ENCODE results near the gene DLX3.

The DLX3 gene

DNA sequence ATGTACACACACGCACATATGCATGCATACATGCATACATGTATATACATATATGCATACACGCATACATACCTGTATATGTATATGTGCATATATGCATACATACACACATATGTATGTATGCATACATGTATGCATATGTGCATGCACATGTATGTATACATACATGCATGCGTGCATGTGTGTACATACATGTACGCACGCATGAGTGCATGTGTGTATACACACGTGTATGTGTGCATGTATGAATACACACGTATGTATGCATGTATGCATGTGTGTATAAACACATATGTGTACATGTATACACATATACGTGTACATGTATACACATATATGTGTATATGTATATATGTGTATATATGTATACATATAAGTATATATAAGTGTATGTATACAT is 28.5 kb upstream of the DLX3 start:
- DNase-seq = no peak

DNA sequence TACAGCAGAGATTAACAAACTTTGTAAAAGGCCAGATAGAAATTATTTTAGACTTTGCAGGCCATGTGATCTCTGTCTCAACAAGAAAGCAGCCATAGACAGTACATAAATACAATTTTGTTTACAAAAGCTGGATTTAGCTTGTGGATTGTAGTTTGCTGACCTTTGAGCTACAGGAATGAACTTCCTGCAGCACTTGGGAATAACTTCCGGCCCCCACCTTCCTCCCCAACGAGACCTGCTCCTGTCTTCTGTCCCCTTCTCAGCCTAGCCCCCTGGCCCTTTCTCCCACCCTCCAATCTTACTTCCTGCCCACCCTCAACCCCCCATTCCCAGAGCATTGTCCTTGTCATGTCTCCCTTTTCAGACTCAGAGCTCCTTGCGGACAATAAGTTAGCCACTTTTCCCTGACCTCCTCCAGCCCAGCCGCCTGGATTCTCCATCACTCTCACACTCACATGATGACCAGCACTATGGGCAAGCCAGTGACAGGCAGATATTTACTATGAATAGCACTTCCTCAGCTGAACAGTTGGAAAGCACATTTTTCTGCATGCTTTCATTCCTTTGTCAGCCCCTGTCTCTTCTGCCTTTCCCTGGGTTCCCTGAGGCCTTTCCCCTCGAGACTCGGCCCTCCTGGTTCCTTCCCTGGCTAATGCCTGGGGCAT is 27.6 kb upstream of the DLX3 start:
- no peak for DNase-seq

GRCh38 chr17:50021681-50022370 is 26.8 kb upstream of the DLX3 start:
- no peak for DNase-seq

DNA sequence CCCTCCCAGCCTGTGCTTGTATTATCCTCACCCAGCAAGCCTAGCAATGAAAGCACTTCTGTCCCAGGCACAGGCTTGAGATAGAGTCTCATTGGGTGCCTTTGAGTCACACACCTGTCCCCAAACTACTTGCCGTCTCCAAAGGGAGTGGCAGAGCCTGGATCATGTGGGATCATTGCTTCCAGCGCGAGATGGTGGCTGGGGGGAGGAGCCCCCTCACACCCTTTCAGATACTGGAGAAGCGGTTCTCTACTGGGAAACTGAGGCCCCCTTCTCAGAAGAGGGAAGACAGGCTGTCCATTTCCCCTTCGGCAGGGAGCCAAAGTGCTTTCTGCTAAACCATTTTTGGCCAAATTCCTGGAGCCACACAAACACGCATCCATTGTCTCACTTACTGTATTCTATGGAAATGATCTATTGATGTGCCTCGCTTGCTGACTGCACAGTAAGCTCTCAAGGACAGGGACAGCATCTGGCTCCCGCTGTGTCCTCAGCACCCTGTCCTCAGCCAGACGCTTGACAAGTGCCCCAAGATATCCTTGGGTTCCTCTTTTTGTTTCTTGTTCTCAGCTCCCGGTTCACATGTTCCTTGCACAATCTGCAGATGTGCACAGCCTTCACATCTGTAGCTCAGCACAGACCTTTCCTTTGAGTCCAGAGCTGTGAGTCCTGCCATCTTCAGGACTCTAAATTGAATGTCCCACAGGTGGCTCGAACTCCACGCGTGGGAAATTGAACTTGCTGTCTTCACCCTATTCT is 26.0 kb upstream of the DLX3 start:
- DNase-seq = no peak

DNA sequence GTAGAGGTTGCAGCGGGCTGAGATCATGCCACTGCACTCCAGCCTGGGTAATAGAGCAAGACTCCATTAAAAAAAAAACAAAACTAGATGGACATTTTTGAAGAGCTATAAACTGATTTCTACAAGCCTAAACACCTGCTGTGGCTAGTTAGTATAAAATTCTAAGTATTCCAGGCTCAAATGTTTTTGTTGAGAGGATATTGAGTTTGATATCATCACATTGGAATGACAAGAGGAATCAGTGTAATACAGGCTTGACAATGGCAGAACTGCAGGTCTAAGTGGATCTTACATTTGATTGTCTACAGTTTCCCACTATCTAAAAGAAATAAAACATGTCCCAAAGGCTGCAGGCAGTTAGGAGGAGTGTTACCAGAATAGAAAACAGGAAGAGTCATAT is 23.9 kb upstream of the DLX3 start:
- DNase-seq = no peak

DNA sequence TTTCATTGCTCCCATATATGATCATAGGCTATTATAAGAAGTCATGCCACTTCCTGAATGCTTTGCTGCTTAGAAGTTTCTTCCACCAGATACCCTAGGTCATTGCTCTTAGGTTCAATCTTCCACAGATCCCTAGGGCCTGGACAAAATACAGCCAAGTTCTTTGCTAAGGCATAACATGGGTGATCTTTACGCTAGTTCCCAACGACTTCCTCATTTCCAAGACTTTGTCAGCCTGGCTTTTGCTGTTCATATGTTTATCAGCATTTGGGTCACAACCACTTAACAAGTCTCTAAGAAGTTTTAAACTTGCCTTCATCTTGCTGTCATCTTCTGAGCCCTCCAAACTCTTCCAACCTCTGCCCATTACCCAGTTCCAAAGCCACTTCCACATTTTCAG is 20.1 kb upstream of the DLX3 start:
- no peak for DNase-seq

GRCh38 chr17:50014471-50015088 is 19.6 kb upstream of the DLX3 start:
- DNase-seq = no peak

DNA sequence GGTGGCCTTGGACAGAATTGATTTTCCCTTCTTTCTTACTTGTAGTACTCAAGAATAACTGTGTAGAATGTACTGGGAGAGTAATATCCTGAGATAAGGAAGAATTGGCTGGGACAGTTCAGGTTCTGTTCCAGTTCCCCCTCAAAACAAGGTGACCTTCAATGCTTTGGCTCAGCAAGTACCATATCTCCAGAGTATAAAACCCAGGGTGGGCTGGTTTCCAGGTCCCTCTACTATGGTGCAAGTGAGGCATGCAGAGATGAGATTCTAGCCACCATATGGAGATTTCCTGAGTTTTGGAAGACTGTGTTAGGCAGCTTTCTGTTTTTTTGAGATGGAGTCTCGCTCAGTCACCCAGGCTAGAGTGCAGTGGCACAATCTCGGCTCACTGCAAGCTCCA is 18.1 kb upstream of the DLX3 start:
- no peak for DNase-seq

DNA sequence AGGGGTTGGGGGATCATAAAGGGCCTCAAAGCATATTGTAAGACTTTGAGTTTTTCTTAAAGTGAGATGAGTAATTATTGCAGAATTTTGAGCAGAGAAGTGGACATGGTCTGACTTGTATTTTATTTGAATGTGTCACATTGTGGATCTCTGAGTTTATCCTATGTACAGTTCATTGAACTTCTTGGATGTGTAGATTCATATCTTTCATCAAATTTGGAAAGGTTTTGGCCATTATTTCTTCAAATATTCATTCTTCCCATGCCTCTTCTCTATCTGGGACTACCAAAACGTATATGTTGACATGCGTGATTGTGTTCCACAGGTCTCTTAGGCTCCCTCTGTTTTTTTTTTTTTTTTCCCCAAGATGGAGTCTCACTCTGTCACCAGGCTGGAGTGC is 14.3 kb upstream of the DLX3 start:
- DNase-seq = no peak

DNA sequence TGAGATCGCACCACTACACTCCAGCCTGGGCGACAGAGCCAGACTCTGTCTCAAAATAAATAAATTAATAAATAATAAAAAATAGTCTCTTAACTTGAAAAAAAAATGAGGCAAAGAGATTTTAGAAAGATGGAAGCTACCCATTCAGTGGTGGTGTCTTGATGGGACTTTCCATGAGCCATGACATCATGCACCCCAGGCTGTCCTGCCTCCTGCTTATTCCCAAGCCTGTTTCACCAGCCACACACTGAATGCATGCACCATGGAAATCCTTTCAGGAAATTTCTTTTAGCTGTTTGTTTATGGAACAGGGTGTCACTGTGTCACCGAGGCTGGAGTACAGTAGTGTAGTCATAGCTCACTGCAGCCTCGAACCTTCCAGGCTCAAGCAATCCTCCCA is 8.9 kb upstream of the DLX3 start:
- DNase-seq = no peak

DNA sequence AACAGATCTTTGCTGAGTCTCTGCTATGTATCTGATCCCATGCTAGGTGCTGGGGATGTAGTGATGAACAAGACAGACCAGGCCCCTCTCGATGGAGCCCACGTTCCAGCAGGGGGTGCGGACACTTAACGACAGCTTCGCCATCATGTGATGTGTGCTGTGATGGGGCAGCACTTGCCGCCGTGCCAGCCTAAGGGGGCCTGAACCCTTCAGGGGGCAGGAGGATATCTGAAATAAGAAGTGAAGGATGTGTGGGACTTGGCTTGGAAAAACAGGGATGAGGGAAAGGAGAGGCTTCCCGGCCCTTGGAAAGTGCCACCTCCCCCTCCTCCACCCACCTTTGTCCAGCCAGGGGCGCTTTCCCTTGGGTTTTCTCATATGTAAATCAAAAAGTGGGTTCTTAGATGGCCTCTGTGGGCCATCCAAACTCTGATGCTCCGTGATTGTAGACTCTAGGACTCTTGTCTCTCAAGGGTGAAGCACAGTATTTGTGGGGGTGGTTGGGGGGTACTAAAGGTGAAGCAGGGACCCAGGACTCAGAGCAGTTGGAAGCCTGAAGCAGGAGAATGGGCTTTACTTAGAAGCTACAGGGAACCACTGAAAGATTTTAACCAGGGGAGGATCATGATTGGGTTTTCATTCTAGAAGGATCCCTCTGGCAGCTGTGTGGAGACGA is 4.0 kb upstream of the DLX3 start:
- no peak for DNase-seq

- peak; percentile 83 for DNase-seq
These were observed 3.0 kb upstream of the DLX3 start for GRCh38 chr17:49997773-49998703.

DNA sequence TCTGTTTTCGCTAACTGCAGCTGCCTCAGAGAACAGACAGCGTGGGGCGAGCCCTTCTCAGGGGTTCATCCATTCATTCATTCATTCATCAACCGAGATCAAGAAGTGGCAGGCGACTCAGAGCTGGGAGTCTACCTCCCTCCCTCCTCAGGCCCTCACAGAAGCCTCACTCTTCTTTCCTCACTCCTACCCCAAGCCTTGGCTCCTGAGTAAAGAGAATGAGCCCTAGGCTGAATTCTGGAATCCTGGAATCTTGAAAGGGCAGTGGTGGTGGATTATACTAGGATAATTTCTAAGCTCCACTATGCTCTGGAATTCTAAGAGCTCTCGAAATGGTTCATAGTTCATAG is 2.3 kb upstream of the DLX3 start:
- DNase-seq = no peak

DNA sequence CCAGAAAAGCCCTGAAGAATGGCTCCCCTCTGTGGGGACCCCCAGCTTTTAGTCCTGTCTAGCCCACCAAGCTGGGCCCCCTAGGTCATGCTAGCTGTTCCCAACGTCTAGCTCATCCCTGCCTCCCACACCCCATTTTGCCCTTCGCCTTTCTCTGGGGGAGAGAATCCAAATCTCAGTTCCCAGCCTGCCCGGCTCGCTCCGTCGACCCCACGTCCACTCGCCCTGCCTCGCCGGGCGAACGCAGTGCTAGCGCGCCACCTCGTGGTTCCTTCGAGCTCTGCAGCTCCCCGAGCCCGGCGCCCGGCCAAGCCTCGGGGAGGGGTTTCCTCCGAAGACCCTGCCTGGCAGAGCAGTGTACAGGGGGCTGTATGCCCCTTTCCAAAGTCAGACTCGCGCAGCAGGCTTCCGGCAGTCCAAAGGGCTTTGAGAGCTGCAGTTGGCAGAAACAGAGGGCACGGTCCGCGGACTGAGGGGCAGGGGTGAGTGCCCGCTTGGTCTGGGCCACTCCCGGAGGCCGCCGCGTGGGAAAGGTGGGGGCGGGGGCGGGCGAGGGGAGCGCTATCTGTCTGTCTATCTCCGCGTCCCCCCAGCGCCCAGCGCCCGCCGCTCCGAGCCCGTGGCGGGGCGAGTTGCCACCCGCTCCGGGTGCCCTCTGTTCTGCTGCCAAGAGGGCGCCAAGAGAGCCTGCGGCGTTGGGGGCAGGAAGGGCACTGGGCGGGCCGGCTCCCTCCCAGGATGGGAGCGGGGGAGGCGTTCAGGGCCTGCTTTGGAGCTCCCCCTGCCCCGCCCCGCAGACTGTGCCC is 1.7 kb upstream of the DLX3 start:
- peak; percentile 21 for DNase-seq

- DNase-seq = no peak
These were observed 1.1 kb upstream of the DLX3 start for GRCh38 chr17:49996121-49996494.

- DNase-seq = peak; percentile 33
These were observed 654 bp downstream of the DLX3 start for GRCh38 chr17:49994085-49995054.

GRCh38 chr17:49993423-49994060 is 1.5 kb downstream of the DLX3 start:
- peak; percentile 53 for DNase-seq

DNA sequence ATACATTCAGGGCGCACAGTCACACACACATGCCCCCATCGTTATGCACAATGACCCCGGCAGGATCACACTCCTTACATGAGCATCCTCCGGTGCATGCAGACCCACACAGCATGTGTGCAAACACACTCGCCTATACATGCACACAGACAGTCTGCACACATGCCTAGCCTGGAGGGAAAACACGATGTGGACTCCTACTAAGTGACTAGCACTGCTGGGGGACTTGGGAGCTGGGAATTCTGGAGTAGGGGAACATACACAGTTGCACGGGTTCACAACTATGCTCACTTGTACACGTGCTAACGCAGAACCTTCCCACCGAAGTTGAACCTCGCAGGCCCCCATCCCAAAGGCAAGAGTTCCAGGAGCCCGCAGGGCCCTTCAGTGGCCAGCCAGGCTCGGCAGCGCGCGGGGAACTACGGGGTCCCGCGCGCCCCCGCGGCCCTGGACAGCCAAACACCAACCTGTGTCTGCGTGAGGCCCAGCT is 2.0 kb downstream of the DLX3 start:
- DNase-seq = no peak

DNA sequence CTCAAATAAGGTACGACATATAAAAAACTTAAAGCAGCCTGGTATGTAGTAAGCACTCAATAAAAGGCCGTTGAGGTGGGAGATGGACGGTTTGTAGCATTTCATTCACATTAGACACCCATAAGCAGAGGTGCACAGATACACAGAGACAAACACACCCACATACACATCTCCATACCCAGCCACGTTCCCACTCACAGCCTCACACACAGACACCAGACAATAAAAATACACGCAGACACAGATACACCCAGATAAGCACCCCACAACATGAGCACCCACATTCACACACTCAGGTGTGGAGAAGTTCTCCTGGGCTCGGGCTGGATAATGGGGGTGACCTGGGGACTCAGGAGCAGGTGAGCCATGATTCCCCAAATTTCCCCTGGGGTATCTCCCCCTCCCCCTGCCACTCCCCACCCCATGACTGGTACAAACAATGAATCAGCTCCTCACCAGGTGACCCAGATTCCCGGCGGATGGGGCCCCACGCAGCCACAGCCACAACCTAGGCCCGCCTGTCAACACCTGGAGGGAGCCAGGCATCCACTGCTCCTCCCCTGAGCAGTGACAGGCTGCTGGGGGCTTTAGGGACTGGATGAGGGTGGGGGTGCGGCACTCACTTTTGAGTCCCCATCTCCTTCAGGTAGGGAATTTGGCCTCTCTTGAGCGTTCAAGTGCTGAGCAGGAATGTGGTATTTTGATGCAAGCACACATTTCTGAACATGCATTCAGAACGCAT is 2.7 kb downstream of the DLX3 start:
- DNase-seq = no peak
